GM18951 (cell line): ENCODE measurements around the gene TLDC2.

Source experiments
- POLR2A ChIP-seq: IDR thresholded peaks from 4 replicates; pipeline ENCODE4 v1.6.1; 2011; ENCODE audit warnings: mild to moderate bottlenecking; ENCODE audit not compliant: insufficient read length, insufficient read depth; ENCODE audit errors: extremely low read depth
- in situ Hi-C: fragments of 300-500 bp; cut with MboI; formaldehyde crosslinking; loops from one replicate; pipeline ENCODE4 v1.12.0; 2022; ENCODE audit warnings: low sequenced_read_pairs, mixed read lengths, inconsistent platforms; ENCODE audit not compliant: unreplicated experiment

The TLDC2 gene

GRCh38 chr20:36871640-36872570 is 4.0 kb upstream of the TLDC2 start:
- no peak for TF ChIP-seq POLR2A
- in situ Hi-C loops: no loop called here

DNA sequence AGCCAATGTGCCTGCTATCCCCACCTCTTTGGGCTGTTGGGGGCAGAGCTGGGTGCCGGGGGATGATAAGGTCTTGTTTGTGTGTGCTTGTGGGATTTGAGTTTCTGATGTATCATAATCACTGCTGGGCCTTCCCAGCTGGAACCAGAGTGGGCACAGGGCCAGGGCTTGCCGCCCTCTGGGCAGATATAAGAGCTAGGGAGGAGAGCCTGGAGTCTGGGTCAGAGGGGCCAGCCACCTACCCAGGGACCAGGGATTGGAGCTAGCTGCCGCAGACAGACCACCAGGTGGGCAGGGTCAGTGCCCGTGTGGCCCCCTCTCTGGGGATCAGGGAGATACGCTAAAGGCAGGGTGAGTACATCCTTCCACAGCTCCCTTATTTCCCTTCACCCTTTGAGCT is 3.1 kb upstream of the TLDC2 start:
- no peak for TF ChIP-seq POLR2A
- in situ Hi-C loops: no loop called here

- TF ChIP-seq POLR2A: no peak
- in situ Hi-C loops: no loop called here
Measured at GRCh38 chr20:36873498-36874189, 2.3 kb upstream of the TLDC2 start.

DNA sequence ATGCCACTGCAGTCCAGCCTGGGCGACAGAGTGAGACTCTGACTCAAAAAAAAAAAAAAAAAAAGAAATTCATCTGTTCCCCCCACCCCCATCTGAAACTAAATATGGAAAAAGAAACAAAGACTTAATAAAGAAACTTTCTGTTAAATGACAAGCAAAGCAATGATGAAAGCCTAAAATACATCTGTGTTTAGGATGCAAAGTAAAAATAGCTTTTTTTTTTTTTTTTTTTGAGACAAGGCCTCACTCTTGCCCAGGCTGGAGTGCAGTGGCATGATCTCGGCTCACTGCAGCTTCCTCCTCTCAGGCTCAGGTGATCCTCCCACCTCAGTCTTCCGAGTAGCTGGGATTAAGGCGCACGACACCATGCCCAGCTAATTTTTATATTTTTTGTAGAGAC is 845 bp upstream of the TLDC2 start:
- in situ Hi-C loops: loop anchor here (25.0 kb wide), 1 partner anchor 263 kb away; the partner anchor contains the start of gene RAB5IF

- TF ChIP-seq POLR2A: no peak
- in situ Hi-C loops: loop anchor here (25.0 kb wide), 1 partner anchor 264 kb away; the partner anchor contains the start of gene RAB5IF
Measured at GRCh38 chr20:36876473-36876833, 515 bp downstream of the TLDC2 start.

DNA sequence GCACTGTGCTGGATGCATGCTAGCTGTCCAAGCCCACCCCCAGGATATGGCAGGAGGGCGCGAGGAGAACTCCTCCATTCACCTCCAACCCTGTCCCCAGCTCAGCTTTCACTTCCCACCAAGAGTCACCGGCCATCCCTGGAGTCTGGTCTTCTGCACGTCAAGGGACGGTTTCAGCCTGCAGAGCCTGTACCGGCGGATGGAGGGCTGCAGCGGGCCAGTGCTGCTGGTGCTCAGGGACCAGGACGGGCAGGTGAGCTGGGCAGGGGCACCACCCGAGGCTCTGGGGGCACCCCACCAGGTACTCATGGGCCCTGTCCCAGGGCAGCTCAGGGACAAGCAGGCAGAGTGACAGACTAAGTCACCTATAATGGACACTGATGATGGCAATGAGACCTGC is 3.0 kb downstream of the TLDC2 start:
- in situ Hi-C loops: loop anchor here (25.0 kb wide), 1 partner anchor 267 kb away; the partner anchor contains the start of gene RAB5IF
- no peak for TF ChIP-seq POLR2A

- in situ Hi-C loops: loop anchor here (25.0 kb wide), 1 partner anchor 268 kb away; the partner anchor contains the start of gene RAB5IF
- no peak for TF ChIP-seq POLR2A
Measured at GRCh38 chr20:36880741-36881250, 4.9 kb downstream of the TLDC2 start.

DNA sequence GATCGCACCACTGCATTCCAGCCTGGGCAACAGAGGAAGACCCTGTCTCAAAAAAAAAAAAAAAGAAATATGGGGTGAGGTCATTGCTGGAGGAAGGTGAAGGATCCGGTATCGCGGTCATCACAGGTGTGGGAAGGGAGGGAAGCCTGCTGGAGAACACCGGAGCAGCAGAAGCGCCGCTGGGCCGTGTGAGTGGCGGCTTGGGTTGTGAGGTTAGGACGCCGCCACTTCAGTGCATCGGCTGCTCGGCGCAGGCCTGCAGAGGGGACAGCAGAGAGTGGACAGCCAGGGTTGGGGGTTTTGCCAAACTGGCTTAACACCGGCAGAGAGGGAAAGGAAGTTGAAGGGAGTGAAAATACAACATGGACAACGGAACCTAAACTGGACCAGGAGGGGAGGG is 5.4 kb downstream of the TLDC2 start:
- TF ChIP-seq POLR2A: no peak
- in situ Hi-C loops: loop anchor here (25.0 kb wide), 1 partner anchor 269 kb away; the partner anchor contains the start of gene RAB5IF

GRCh38 chr20:36881888-36882287 is 6.0 kb downstream of the TLDC2 start:
- no peak for TF ChIP-seq POLR2A
- in situ Hi-C loops: loop anchor here (25.0 kb wide), 1 partner anchor 270 kb away; the partner anchor contains the start of gene RAB5IF

GRCh38 chr20:36883977-36884535 is 8.1 kb downstream of the TLDC2 start:
- in situ Hi-C loops: loop anchor here (25.0 kb wide), 1 partner anchor 272 kb away; the partner anchor contains the start of gene RAB5IF
- no peak for TF ChIP-seq POLR2A

- in situ Hi-C loops: loop anchor here (25.0 kb wide), 1 partner anchor 273 kb away; the partner anchor contains the start of gene RAB5IF
Measured at GRCh38 chr20:36885356-36885755, 9.4 kb downstream of the TLDC2 start.

DNA sequence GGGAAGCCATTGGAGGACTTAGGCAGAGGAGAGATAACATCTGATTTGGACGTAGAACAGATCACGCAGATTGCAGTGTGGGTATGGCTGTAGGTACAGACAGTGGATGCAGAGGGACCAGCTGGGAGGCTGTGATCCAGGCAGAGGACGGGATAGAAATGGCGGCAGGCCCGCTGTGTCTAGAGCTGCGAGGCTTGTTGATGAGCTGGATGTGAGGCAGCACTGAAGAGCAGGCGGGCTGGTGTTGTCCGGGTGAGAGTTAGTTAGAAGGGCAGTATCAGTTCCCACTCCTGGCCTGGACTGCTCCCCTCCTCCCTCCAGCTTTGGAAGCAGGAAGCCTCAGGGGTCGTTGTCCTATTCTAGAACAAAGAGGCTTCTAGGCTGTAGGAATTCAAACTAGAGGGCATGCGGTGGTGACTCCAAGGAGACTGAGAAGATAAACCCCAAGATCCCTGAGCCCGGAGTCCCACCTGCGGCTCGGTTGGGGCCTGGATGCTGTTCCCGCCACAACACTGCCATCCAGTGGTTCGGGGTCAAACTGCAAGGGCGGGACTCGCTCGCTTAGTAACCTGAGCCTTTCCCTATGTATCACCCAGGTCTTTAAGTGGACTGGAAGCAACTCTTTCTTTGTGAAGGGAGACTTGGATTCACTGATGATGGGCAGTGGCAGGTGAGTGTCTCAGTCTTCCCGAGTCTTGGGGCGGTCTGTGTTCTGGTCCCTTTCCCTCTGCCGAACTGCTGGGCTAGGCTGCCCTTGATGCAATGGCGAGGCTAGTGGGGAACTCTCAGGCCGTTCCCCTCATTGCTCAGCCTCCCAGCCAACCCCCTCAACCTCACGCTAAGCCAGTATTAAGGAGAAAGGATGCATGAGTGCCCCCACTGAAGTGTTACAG is 11.2 kb downstream of the TLDC2 start:
- no peak for TF ChIP-seq POLR2A
- in situ Hi-C loops: loop anchor here (25.0 kb wide), 1 partner anchor 275 kb away; the partner anchor contains the start of gene RAB5IF

More at GRCh38 chr20:36885356-36885755, 9.4 kb downstream of the TLDC2 start:
- no peak for TF ChIP-seq POLR2A
